HEK293 (cell line): ENCODE measurements around the gene ZNF860.

Source experiments
- EGR2 ChIP-seq: fragments of 450-650 bp; formaldehyde crosslinking; IDR thresholded peaks from 2 replicates; pipeline ENCODE4 v1.5.1; 2016; ENCODE audit warnings: low read depth, missing biosample characterization, missing genetic modification characterization
- REST ChIP-seq: fragments of 450-650 bp; formaldehyde crosslinking; IDR thresholded peaks from 2 replicates; pipeline ENCODE4 v1.5.1; 2016; ENCODE audit warnings: missing biosample characterization, missing genetic modification characterization
- ZBTB17 ChIP-seq: fragments of 450-650 bp; formaldehyde crosslinking; IDR thresholded peaks from 2 replicates; pipeline ENCODE4 v1.5.1; 2016; ENCODE audit warnings: missing biosample characterization, missing genetic modification characterization
- ZNF138 ChIP-seq: fragments of 450-650 bp; formaldehyde crosslinking; IDR thresholded peaks from 2 replicates; pipeline ENCODE4 v1.5.1; 2016; ENCODE audit warnings: missing biosample characterization, missing genetic modification characterization, borderline replicate concordance
- ZNF266 ChIP-seq: fragments of 450-650 bp; formaldehyde crosslinking; IDR thresholded peaks from 2 replicates; pipeline ENCODE4 v1.5.1; 2016; ENCODE audit warnings: missing biosample characterization, missing genetic modification characterization, low read depth
- ZNF274 ChIP-seq, 2 experiments: fragments of 200-500 bp in 1 of 2; fragments of 450-650 bp in 1 of 2; sonication (Bioruptor generic) in 1 of 2; formaldehyde crosslinking in 1 of 2; IDR thresholded peaks; 2 replicates each; pipeline versions ENCODE4 v1.5.1 to v1.6.1; 2014 to 2016; ENCODE audit warnings: borderline replicate concordance in 1 of 2, inconsistent platforms in 1 of 2, low read length in 1 of 2, missing biosample characterization in 1 of 2, missing genetic modification characterization in 1 of 2
- ZNF354C ChIP-seq: fragments of 450-650 bp; formaldehyde crosslinking; IDR thresholded peaks from 2 replicates; pipeline ENCODE4 v1.5.1; 2016; ENCODE audit warnings: missing biosample characterization, missing genetic modification characterization, low read depth, borderline replicate concordance
- ZNF426 ChIP-seq: fragments of 450-650 bp; formaldehyde crosslinking; IDR thresholded peaks from 2 replicates; pipeline ENCODE4 v1.5.1; 2017; ENCODE audit warnings: missing biosample characterization, missing genetic modification characterization, mild to moderate bottlenecking, inconsistent platforms, moderate library complexity
- ZNF571 ChIP-seq: fragments of 450-650 bp; formaldehyde crosslinking; IDR thresholded peaks from 2 replicates; pipeline ENCODE4 v1.5.0; 2017; ENCODE audit warnings: missing biosample characterization, missing genetic modification characterization
- ZNF580 ChIP-seq: fragments of 450-650 bp; formaldehyde crosslinking; IDR thresholded peaks from 2 replicates; pipeline ENCODE4 v1.5.1; 2016; ENCODE audit warnings: missing biosample characterization, missing genetic modification characterization
- ZNF629 ChIP-seq: fragments of 450-650 bp; formaldehyde crosslinking; IDR thresholded peaks from 2 replicates; pipeline ENCODE4 v1.5.1; 2017; ENCODE audit warnings: missing biosample characterization, missing genetic modification characterization
- ZSCAN5A ChIP-seq: fragments of 450-650 bp; formaldehyde crosslinking; IDR thresholded peaks from 2 replicates; pipeline ENCODE4 v1.5.1; 2016; ENCODE audit warnings: missing biosample characterization, missing genetic modification characterization
- TF ChIP-seq, protein P1 (sequence below): fragments of 450-650 bp; formaldehyde crosslinking; IDR thresholded peaks from 2 replicates; pipeline ENCODE4 v1.5.1; 2016; ENCODE audit warnings: missing biosample characterization, missing genetic modification characterization

DNA sequence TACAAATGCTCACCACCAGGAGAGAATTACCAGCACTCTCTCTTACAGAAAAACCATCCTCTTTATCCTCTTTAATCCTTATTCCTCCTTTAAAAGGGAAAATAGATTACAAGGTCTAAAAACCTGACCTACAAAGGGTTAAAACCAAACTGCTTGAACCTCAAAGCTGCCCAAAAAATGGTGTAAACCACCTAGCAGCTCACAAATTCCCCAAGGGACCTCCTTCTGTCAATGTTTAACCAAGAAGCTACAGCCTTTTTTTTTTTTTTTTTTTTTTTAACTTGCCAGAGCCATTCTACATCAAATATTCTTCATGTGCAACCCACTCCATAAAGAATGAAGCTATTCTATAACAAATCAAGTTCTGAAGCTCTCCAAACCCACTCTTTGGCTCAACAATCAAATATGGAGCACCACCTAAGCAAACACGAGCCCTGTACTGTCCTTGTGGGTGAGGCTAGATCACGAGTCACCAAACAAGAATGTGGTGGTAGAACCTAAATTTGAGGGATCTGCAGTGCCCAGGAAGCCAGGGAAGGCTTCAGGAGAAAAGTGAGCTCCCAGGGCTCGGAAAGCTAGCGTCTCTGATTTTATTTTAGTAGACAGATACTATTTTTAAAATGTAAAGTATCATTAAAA is 20.6 kb upstream of the ZNF860 start:
- TF ChIP-seq, protein P1, sequence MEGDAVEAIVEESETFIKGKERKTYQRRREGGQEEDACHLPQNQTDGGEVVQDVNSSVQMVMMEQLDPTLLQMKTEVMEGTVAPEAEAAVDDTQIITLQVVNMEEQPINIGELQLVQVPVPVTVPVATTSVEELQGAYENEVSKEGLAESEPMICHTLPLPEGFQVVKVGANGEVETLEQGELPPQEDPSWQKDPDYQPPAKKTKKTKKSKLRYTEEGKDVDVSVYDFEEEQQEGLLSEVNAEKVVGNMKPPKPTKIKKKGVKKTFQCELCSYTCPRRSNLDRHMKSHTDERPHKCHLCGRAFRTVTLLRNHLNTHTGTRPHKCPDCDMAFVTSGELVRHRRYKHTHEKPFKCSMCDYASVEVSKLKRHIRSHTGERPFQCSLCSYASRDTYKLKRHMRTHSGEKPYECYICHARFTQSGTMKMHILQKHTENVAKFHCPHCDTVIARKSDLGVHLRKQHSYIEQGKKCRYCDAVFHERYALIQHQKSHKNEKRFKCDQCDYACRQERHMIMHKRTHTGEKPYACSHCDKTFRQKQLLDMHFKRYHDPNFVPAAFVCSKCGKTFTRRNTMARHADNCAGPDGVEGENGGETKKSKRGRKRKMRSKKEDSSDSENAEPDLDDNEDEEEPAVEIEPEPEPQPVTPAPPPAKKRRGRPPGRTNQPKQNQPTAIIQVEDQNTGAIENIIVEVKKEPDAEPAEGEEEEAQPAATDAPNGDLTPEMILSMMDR (tag by site-specific recombination) = no peak
- no peak for TF ChIP-seq ZSCAN5A (tag by site-specific recombination)
- TF ChIP-seq ZBTB17 = no peak
- no peak for TF ChIP-seq EGR2 (tag by site-specific recombination)
- TF ChIP-seq ZNF354C (tag by site-specific recombination) = no peak
- no peak for TF ChIP-seq ZNF138 (tag by site-specific recombination)
- no peak for TF ChIP-seq ZNF426 (tag by site-specific recombination)
- TF ChIP-seq ZNF629 (tag by site-specific recombination) = no peak
- TF ChIP-seq ZNF580 = no peak
- no peak for TF ChIP-seq ZNF571
- TF ChIP-seq ZNF274 (IDR thresholded peaks at IDR 0.05; ENCODE audit: low read length) = no peak
- TF ChIP-seq ZNF274 (tag by site-specific recombination; IDR thresholded peaks at IDR 0.05; ENCODE audit: borderline replicate concordance) = no peak
- no peak for TF ChIP-seq ZNF266
- no peak for TF ChIP-seq REST (tag by site-specific recombination)
